ENCODE results near the gene MTUS2. TPM values are rescaled to one million over a fixed set of nuclear protein-coding genes. Genes with fewer than 3 reads are reported as not detected.

MTUS2 gene
- total and polyA plus RNA-seq, 2 of the 8 experiments (the other 6 are each of a cell fraction or from before 2014, with no cell fraction given): 0.18 to 0.80 TPM

GRCh38 chr13:29435125-29435911 is 615.2 kb downstream of the MTUS2 start:
- Histone ChIP-seq H2AK5ac (ENCODE audit: low read depth, low read length) (no peak overlapping the region), H3K4me3 (ENCODE audit: extremely low read depth in 1 of 4, insufficient read depth in 2 of 4, low read depth in 3 of 4, low read length in 4 of 4) (no peak overlapping the region), H2BK20ac (ENCODE audit: low read length) (no peak overlapping the region), H3K23me2 (ENCODE audit: low read depth, low read length) (no peaks in the 10 kb centered on the region; the same call in 1 of the 2 replicates), H4K8ac (ENCODE audit: extremely low read depth, insufficient read depth, low read length) (no peak overlapping the region), H2AFZ (ENCODE audit: low read length) (no peak overlapping the region), H4K5ac (ENCODE audit: insufficient read length, low read depth, low read length) (no peak overlapping the region), H3K27ac (ENCODE audit: low read depth, low read length) (no peak overlapping the region), H3K79me1 (ENCODE audit: low read depth, low read length) (no peaks in the 10 kb centered on the region), H3K79me2 (ENCODE audit: control insufficient read depth in 1 of 2, insufficient read depth in 2 of 2, low read length in 2 of 2) (no peaks in the 10 kb centered on the region), H2BK12ac (ENCODE audit: low read depth, low read length) (no peak overlapping the region), H3K36me3 (ENCODE audit: control insufficient read depth in 2 of 4, insufficient read depth in 4 of 4, low read length in 3 of 4) (no peaks in the 10 kb centered on the region), H2BK120ac (replicated peaks; ENCODE audit: low read depth, low read length) (no peak overlapping the region), H3K4ac (replicated peaks; ENCODE audit: insufficient read length, low read depth, low read length) (no peak overlapping the region), H3K18ac (ENCODE audit: extremely low read depth, low read length) (no peak overlapping the region), H4K20me1 (replicated peaks in 1 of 2; ENCODE audit: control insufficient read depth in 1 of 2, insufficient read depth in 2 of 2, low read length in 2 of 2) (no peaks in the 10 kb centered on the region), H3K9ac (replicated peaks in 1 of 4; ENCODE audit: extremely low read depth in 1 of 4, low read depth in 3 of 4, low read length in 3 of 4) (no peak overlapping the region), H3K14ac (ENCODE audit: insufficient read length) (no peak overlapping the region), H3K23ac (ENCODE audit: insufficient read length) (no peak overlapping the region), H2BK15ac (ENCODE audit: low read length) (no peak overlapping the region), H3K4me2 (ENCODE audit: insufficient read depth in 1 of 2, low read depth in 2 of 2, low read length in 2 of 2) (no peak overlapping the region), H2BK5ac (ENCODE audit: low read depth, low read length) (no peak overlapping the region), H3K56ac (replicated peaks; ENCODE audit: insufficient read length, low read depth, low read length) (no peak overlapping the region), H3K9me3 (ENCODE audit: insufficient read depth in 2 of 2, low read depth in 1 of 2, low read length in 1 of 2) (no peaks in the 10 kb centered on the region), H3K27me3 (replicated peaks in 1 of 4; ENCODE audit: control insufficient read depth in 3 of 4, extremely low read depth in 1 of 4, insufficient read depth in 3 of 4, low read length in 3 of 4) (no peaks in the 10 kb centered on the region), H4K91ac (replicated peaks; ENCODE audit: insufficient read length, low read length) (no peak overlapping the region), H3K4me1 (replicated peaks in 1 of 4; ENCODE audit: control insufficient read depth in 3 of 4, insufficient read depth in 4 of 4, low read length in 3 of 4) (peaks cover 0 to 2% (median 0%) of the 10 kb centered on the region in 4 experiments; a peak in 1 of 7 replicates)
- POLR2A ChIA-PET (ENCODE audit: partially characterized antibody): interaction anchor here (1.6 kb wide), 1 partner anchor 68 kb away, joined by 3 read pairs; no protein-coding TSS in a partner anchor
- TF ChIP-seq CTBP2 (IDR thresholded peaks at IDR 0.05; ENCODE audit: borderline replicate concordance, insufficient read depth, insufficient read length, low read length): no peak
- TF ChIP-seq TAF1 (IDR thresholded peaks at IDR 0.05; ENCODE audit: low read depth, low read length): no peak
- DNase-seq (ENCODE audit: low read depth in 1 of 2, low spot score in 2 of 2) (no peak), FAIRE-seq (no peak)
- CTCF ChIA-PET (ENCODE audit: partially characterized antibody): interaction anchor here (1.4 to 1.7 kb wide), 2 partner anchors 17 to 20 kb away, joined by 3 to 4 read pairs; no protein-coding TSS in a partner anchor
- 93% methylated on average over 6 of the region's 6 CpGs; no CpG with 5 or more reads in 1 of the 2 experiments for whole genome bisulfite sequencing, 2 experiments (ENCODE audit: extremely low coverage in 1 of 2, insufficient coverage in 1 of 2, insufficient read length in 1 of 2, insufficient replicate concordance in 2 of 2, low coverage in 1 of 2, low lambda C conversion rate in 2 of 2, missing lambda C conversion rate in 1 of 2)
